Activated CD8-positive, alpha-beta memory T cell treated with anti-CD3 and anti-CD28 coated beads, Interleukin-2, amount 50 U/mL, for 48 hours (primary cell): ENCODE results near the gene AIP.

Experiments
- DNase-seq: peaks from one replicate; pipeline ENCODE4 v3.0.0-alpha.2; 2020

AIP gene

DNA sequence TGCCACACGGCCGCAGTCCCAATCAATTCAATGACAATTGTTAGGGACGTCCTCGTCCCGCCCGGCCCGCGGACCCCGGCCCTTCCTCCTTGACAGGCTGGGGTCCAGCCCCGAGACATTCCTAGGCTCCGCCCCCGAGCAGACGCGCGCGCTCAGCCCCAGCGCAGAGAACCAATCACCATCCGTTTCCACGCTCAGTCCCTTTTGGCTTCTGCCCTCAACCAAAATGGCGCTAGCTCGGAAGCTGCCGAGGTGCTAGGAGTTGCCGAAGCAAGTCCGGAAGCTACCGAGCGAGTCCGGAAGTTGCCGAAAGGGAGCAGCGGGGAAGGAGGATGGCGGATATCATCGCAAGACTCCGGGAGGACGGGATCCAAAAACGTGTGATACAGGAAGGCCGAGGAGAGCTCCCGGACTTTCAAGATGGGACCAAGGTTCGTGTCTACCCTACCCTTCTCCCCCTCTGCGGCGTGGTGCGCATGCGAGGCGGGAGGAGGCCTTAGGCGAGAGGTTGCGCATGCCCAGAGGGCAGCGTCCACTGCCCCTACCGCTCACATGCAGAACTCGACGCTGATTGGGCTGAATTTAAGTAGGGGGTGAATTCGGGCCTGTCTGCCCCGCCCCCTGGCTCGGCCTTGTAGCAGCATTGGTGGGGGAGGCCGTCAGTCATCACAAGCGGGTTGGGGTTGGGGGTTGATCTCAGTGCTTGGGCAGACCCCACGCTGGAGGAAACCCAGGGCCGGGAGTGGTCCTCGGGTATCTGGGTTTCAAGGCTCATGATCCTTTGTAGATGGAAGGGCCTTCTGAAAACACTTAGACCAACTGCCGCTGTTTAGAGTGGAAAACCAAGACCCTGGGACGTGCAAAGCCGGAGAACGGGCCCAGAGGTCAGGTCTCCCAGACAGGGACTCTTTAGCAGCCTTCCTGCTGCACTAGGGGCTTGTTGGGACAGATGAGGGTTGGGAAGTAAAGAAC is at the start of gene AIP:
TSS of gene AIP (plus strand) at position 200 of the 972 bp plus-strand sequence. CDS start at position 333, 133 bp downstream.
- peak; percentile 96 for DNase-seq

DNA sequence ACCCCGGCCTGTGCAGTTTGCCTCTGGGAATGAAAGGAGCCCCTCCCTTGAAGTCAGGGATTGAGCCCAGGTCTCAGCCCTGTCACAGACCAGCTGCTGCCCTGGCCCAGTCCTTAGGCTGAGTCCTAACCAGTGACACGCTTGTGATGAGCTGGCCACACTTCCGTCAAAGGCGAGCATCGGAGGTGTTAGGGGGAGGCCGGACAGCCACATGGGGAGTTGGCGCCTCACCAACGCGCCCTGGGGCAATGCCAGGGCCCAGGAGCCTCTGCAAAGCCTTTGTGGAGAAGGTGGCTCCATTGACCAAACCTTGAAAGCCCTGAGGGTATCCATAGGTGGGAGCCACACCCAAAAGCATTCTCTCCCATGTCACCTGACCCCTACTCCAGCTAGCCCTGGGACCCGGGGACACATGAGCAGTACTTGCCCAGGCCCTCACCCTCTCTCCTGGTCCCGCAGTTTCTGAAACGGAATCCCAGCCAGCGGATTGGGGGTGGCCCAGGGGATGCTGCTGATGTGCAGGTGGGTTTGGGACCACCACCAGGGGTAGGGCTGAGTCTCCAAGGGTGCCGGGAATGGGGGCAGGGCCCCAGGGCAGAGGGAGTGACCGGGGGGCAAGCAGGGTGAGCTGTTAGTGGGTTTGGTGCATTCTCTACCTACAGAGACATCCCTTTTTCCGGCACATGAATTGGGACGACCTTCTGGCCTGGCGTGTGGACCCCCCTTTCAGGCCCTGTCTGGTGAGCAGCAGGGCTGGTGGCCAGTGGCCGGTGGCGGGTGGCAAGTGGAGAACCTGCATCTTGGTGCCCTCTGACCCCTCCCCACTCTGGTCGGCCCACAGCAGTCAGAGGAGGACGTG is 49.1 kb upstream of the AIP start:
- DNase-seq: no peak

DNA sequence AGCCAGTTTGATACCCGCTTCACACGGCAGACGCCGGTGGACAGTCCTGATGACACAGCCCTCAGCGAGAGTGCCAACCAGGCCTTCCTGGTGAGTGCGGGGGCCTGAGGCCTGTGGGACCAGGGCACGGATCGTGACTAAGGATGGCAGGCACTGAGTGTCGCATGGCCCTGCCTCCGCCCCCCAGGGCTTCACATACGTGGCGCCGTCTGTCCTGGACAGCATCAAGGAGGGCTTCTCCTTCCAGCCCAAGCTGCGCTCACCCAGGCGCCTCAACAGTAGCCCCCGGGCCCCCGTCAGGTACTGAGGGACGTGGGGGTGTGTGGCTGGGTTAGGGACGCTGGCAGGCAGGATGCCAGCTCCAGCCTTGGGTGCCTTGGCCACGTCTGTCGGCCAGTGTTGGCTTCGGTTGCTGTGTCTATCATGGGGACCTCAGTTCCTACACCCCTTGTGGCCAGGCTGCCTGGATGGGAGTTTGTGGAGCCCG is 48.4 kb upstream of the AIP start:
- DNase-seq: peak; percentile 79

DNA sequence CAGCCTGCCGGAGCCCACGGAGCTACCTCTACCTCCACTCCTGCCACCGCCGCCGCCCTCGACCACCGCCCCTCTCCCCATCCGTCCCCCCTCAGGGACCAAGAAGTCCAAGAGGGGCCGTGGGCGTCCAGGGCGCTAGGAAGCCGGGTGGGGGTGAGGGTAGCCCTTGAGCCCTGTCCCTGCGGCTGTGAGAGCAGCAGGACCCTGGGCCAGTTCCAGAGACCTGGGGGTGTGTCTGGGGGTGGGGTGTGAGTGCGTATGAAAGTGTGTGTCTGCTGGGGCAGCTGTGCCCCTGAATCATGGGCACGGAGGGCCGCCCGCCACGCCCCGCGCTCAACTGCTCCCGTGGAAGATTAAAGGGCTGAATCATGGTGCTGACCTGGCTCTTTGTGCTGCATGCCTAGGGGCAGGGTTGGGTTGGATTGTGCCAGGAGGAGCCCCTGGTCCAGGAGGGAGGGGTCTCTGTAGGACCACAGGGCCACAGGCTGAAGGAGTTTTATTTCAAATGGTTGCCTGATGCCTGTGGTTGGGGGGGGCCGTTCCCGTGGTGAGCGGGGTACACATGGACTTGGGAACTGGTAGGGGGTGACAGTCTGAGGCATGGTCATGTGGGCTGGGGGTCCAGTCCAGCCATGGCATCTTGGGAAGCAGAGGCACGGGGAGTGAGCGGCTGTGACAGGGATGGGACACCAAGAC is 47.6 kb upstream of the AIP start:
- DNase-seq: peak; percentile 77

DNA sequence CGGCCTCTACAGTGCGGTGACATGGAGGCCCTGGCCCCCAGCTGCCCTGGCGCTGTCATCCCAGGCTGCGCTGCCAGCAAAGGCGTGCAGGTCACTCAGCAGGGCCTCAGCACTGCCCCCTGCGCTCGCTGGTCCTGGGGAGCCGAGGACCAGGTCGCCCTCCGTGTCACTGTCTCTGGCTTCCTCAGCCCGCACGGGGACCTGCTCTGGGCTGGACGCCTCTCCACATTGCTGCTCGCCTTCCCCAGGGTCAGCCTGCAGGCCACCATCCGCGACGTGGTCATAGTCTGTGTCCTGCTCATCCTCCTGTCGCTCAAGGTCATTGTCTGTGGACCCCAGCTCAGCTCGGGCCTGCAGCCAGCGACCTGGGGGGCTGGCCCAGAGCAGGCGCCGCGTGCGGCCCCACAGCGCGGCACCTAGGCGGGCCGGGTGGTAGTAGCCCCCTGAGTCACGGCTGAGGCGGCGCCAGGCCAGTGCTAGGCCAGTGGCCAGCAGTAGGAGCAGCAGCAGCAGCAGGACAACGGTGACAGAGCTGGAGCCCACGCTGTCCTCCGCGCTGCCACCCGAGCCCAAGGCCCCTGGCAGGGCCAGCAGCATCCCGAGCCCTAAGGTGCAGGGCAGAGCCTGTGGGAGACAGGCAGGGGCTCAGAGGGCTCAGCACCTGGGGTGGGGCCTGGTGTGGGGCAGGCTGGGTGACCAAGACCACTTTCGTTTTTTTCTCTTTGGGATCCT is 46.9 kb upstream of the AIP start:
- no peak for DNase-seq

DNA sequence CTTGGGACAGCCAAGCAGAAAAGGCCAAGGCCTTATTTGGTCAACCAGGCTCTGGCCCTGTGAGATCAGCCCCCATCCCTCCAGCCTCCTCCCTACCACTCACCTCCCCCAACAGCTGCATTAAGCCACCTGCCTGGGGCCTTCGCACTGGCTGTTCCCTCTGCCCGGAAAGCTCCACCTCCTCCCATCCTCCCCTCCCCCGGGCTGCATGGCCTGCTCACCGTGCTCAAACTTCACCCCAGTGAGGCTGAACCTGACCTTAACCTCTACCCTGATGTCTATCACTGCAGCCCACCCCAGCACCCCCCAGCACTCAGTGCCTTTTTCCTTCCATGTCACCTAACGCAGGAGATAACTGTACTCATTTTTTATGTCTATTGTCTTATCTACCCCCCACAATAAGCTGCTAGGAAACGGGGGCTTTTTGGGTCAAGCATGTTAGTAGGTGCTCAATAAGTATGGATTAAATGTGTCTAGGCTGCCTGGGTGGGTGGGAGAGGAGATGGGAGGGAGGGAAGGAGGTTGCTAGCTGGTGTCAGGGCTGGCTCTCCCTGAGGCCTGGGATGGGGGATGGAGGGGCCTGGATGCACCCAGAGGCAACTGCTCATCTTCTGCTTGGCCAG is 46.3 kb upstream of the AIP start:
- DNase-seq: peak; percentile 87

DNA sequence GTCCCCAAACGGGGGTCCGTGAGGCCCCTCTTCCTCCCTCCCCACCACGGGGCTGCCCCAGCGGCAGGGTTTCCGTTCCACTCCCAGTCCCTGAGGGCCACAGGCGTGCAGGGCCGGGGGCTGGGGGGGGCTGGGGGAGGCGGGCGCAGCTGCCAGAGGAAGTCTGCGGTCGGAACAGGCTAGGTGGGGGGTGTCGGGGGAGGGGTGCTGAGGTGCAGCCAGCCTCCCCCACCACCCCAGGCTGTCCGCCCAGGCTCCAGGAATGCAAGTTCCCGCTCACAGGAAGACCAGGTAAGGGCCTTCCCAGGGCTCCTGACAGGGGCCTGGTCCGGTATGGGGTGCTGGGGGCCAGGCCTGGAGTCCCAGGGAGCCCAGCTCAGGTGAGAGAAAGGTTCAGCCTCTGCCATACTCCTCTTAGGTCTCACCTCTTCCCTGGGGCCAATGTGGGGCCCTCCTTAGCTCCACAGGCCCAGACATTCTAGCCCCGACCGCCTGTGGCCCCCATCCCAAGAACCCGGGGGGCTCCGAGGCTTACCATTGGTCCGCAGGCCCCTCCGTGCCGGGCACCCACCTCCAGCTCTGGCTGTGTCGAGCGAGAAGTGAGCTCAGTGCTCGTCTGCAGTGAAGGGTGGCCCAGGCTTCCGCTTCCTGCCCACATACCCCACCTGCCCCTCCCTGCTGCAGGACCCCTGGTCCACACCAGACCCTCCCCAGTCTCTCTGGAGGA is 45.6 kb upstream of the AIP start, which contains the start of gene PTPRCAP:
TSS of gene PTPRCAP (minus strand) at position 601 of the 727 bp plus-strand sequence. CDS start at position 538, 63 bp downstream.
- DNase-seq: peak; percentile 85

DNA sequence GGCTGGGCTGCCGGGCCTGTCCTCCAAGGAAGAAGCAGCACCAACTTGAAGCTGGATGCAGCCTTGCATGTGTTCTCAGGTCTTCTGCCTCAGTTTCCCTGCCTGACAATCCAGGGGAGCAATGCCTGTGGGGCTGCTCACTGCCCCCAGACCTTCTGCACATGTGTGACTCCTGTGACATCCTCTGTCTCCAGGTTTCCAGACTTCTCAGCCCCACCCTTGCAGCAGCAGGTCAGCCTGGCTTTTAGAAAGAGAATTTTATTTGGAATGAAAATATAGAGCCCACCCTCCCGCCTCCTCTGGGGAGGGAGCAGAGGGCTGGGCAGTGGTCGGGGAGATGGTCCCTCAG is 45.0 kb upstream of the AIP start:
- DNase-seq: no peak

DNA sequence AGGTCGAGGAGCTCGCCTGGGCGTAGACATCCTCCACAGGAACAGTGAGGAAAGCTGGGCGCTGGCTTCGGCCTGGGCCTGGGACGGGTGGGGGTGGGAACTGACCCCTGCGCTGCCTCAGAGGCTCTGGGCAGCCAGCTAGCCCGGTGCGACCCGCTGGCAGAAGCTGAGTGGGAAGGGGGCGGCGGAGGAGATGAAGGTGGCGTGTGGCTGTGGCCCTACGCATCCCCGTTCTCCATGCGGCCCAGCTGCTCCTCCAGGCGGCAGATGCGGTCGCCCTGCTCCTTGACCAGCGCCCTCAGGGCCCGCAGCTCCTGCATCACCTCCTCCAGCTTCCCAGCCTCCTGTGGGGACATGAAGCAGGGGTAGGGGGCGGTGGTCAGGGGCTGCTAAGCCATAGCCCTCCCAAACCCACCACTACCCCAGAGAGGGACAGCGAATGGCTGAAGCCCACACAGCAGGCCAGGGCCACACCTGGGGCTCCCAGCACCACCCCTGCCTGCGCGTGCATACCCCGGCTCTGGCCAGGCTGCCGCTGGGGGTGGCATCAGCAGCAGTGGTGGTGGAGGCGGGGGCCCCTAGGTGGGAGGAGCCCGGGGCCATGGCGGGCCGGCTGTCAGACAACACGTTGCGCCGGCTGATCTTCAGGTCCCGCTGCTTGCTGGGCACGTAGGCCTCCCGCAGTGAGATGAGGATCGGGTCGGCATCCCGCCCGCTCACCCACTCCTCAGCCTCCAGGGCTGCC is 44.5 kb upstream of the AIP start:
- peak; percentile 89 for DNase-seq

DNA sequence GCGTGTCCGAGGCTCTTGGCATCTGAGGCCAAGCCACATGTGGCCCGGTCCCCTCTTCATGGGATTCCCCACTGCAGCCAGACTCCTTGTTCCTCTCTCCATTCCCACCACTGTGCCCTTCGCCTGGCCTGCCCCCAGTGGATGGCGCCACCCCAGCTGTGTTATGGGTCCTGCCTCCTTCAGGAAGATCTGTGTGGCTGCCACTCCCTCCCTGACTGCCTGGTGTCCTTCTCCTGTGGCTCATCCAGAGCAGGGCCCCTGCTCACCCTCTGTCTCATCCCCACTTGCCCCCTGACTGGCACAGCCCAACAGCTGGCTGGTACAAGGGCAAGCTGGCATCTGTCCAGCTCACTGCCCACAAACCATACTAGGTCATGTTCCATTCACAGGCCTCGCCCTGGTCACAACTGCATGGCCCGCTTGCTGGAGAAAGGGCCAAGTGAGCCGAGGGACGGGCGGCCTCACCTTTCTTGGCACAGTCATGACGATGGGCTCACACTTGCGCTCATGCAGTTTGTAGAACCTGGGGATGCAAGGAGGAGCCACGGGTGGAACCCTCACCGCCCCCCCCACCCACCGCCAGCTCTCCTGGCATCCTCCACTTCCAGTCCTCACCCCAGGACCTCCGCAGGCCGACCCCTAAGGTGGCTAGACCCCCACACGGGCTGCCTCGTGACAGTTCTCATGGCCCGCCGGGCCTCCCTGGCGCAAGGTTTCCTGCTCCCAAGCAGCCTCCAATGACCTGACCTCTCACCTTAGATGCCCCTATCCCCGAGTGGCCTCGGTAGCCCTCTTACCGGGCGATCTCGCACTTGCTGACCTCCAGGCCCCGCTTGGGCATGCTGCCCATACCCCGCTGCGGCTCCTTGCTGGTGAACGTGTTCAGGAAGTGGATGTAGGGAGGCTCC is 43.3 kb upstream of the AIP start:
- DNase-seq: peak; percentile 75

DNA sequence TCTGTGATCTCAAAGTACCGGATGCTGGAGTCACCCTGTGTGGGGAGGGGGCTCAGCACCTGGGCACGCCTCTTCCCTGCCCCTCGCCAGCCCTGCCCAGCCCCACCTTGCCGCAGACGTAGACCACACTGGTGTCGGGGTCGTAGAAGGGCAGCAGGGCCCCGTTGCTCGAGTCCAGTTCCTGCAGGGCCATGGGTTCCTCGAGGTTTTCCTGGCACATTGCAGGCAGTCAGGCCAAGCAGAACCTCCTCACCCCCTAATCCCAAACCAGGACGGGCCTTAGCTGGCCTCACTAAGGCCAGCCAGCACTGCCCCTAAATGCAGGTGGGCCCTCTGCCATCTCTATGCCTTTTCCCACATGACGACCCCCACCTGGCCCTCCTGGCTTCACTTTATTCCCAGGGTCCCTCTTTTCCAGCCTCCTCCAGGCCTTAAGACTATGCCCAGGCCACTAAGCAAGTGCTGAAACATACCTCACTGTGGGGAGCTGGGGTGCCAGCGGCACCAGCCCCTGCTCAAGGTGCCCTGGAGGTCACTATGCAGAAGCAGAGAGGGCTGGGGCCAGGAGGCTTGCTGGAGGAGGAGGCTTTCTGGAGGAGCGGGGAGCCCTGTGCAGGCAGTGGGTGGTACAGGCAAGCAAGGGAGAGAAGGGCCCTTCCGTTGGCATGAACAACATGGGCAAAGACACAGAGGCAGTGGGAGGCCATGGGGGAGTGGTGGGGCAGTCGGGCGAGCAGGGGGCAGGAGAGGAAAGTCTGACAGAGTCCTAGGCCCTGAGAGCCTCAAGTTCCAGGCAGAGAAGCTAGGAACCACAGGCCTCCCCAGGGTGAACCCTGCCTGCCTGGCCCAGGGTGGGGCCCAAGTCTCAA is 42.4 kb upstream of the AIP start:
- no peak for DNase-seq

DNA sequence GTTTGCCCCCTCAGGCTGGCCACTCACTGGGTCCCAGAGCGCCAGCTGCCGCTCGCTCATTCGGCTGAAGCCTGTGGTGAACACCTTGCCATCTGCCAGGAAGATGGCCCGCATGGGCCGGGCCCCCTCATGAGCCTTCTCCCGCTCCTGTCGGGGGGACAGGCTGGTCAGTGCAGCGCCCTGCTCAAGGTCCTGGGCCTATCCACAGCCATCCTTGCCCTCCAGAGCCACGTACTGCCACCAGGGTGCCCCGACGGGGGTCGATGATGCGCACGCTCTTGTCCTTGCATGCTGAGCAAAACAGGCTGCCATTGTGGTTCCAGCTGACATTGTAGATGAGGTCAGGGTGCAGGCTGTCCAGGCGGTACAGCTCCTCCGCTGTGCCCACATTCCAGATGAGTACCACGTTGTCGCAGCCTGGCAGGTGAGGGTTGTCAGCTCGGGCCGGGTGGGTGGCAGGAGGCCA is 41.7 kb upstream of the AIP start:
- no peak for DNase-seq

DNA sequence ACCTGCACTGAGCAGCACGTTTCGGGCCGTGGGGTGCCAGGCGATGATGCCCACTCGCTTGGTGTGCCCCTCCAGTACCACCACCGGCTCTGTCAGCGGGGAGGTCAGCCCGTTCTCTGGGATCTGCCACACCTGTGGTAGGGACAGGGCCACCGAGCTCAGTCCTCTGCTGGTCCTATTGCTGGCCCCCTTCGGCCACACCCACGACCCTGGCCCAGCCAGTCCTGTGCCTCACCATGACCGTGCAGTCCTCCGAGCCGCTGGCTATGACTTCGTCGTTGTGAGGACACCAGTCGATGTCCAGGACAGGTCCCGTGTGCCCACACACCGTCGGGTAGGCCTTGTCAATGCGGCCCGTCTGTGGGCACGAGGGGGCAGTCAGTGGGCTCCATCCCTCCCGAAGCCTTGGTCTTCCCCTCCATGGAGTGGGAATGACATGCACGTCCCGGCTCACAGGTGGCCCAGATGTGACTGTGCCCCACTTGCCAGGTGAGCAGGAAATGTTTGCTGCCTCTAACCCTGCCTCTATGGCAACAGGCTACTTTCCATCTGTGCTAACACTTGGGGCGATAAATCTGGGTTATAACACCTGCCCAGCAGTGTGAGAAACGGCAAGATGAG is 41.0 kb upstream of the AIP start:
- no peak for DNase-seq

DNA sequence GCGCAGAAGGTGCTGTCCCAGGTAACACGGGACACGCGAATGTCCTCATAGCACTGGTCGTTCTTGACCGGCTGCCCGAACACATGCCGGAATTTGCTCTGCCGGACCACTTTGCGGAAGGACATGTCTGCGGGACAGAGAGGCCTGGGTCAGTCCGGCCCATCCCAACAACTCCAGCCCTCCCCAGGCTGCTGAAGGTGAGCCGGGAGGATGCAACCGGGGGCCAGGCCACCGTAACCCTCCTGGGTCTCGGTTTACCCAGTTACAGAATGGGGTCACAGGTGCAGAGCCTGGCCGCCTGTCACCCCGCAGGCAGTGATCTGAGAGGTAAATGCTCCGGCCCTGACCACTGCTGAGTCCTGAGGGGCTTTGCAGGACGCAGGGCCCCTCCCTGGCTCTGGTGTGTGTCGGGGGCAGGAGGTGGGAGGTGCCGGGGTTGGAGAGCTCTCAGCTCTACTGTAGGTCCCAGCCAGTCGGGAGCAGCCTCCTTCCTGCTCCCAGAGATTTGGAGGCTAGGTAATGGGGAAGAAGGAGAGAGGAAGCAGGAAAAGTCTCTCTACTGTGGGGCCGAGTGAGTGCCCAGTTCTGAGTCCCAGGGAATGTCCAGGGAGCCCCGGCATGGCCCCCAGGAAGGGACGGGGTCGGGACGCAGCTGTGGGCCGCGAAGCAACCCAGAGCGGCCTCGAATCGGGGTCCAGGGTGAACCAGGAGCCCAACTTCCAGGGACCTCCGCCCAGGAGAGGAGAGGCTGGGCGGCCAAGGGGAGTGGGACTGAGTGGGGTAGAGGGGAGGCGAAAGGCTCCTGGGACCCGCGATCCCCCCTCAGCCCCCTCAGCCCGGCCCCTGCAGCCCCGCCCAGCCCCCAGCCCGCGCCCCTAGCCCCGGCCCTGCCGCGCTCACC is 40.1 kb upstream of the AIP start:
- no peak for DNase-seq

DNA sequence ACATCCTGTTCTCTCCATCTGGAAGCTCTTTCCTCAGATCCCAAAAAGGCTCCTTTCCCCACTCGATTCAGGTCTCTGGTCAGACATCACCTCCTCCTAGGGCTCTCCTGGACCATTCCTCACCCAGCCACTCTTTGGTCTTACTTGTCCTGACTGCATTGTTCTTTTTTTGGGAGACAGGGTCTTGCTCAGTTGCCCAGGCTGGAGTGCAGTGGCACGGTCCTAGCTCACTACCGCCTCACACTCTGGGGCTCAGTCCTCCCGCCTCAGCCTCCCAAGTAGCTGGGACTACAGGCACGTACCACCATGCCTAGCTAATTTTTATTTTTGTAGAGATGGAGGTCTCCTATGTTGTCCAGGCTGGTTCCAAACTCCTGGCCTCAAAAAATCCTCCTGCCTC is 37.3 kb upstream of the AIP start:
- no peak for DNase-seq

DNA sequence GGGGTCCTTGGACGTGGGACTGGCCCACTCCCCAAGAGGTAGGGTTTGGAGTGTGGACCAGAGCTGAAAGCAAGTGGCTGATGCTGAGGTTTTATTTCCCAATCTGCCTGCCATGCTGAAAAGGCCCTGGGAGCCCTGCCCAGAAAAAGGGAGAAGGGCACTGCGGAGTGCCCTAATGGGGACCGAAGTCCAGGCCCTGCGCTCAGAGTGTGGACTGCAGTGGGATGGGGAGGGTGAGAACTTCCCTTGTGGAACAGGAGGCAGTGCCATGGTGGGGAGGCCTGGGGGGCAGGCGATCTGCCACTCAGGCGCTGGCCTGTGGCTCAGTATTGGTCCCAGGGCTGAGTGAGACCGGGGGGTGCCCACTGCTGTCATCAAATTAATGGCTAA is 34.6 kb upstream of the AIP start:
- DNase-seq: no peak
